Cerebellar cortex (tissue), 1 donor: ENCODE data around the gene ALS2CL.
"Not testable (repeated sequence)": the region's sequence is repeated elsewhere in the genome, so short reads cannot be mapped to it uniquely, and the experiment has no call there.

Source experiments
- DNase-seq: peaks from one replicate; pipeline ENCODE4 v3.0.0-alpha.2; 2015; ENCODE audit warnings: low spot score

ALS2CL gene

DNA sequence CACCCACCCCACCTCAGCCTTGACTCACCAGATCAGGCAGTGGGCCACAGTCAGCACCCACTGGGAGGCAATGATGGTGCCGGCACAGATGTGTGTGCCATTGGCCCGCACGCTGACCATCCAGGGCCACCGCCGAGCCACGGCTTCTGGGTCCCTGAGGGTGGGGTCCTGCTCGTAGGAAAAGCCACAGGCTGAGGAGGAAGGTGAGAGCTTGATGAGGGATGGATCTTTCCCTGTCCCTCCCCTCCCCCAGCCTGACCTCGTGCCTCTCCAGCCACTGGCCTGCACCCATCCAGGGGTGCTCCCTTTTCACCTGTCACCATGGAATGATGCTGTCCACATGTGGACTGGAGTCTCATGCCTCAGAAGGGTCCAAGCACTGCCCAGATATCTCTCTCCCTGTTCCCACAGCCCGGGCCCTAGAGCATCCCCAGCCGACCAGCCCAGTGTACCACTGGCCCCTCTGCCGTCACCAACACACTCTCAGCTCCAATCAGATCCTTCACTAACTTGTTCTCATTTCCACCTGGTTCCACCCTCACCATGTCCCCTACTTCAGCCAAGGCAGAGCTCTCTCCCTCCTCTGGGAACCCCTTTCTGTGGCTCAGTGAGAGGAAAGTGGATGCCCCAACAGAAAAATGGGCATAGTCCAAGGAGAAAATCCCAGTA, 22.2 kb upstream of the ALS2CL start:
- no peak for DNase-seq

DNA sequence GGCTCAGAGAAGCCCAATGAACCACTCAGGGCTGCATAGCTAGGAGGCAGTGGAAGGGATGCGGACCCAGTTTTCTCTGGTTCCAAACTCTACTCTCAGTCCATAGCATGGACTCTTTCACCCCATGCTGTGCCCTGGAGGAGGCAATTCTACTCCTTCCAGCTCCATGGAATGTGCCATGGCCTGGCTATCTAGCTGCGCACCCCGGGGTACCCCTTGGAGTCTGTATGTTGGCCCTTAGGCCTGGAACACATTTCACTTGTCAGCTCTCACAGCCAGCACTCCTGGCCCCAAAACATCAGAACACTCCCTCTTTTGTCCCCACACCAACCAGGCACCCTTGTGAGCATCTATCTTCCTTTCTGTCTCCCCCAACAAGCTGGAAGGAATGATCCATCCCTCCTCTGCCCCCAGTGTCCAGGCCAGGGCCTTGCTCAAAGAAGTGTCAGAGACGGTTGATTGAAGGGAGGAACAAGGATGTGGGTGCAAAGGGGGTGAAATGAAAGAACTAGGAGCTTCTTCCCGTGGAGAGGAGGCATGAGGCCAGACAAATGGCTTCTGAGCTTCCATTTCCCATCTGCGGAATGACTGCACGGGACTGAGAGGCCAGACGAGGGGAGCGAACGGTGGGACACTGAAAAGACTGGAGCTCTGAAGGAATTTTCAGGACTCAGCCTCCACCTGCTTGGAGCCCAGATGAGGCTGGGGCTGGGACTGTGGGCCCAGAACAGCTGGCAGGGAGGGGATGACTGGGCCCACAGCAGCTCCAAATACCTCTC, 21.4 kb upstream of the ALS2CL start:
- DNase-seq, result no peak

DNA sequence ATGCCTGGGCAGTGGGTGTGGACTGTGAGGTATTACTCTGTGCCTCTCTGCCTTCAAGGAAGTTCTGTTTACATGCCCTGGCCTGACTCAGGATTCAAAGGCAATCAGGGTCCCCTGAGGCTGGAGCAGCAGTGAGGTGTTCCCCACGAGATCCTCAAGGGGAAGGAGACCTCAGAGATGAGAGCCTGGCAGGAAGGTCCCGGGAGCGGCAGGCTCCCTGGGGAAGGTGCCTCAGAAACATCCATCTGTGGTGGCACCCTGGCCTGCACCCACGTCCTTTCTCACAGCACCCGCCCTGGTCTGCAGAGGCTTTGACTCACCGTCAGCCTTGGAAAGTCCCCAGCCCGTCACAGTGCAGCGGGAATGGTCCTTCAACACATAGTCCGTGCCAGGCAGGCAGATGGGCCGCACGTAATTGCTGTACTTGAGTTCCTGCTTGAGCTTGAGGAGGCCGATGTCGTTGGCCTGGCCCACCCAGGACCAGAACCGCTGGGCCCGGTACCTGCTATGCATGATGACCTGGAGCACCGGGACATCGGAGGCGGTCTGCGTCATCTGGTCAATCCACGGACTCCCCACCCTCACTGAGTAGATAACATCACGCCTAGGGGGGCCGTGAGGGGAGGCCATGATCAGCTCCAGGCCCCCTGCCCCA, 20.5 kb upstream of the ALS2CL start:
- peak; percentile 31 for DNase-seq

DNA sequence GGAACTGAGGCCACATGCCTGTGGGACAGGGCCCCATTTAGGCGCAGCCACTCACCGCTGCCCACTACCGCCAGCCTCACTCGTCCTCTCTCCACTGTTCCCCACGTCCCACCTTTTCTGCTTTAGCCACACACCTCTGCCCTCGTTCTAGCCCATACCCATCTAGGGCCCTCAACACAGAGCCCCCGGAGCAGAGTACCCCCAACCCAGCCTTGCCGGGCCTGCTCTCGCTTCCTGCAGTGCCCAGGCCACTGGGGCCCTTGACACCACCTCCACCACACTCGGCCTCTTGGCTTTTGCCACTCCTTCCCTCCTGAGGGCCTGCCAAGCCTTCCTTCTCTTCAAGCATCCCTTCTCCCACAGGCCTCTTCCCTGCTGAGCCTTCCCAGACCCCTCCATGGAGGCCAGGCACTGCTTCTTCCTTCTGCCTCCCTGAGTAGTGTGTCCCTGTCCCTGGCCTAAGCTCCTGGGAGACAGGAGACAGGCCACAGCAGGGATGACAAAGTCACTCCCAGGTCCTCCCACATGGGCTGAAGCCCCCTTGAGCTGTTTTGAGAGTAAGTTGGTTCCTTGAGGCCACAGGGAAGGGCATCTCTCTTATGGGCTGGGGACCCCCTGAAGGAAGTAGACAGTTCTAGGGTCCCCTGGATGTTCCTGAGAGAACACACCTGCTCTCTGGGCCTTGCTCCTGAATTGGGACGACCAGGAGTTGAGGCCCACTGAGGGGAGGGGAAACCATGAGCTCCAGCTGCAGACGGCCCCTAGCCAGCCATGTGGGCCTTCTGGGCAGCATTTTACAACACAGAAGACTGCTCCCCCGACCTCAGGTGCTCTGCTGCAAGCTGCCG, 19.8 kb upstream of the ALS2CL start:
- DNase-seq, result no peak

DNA sequence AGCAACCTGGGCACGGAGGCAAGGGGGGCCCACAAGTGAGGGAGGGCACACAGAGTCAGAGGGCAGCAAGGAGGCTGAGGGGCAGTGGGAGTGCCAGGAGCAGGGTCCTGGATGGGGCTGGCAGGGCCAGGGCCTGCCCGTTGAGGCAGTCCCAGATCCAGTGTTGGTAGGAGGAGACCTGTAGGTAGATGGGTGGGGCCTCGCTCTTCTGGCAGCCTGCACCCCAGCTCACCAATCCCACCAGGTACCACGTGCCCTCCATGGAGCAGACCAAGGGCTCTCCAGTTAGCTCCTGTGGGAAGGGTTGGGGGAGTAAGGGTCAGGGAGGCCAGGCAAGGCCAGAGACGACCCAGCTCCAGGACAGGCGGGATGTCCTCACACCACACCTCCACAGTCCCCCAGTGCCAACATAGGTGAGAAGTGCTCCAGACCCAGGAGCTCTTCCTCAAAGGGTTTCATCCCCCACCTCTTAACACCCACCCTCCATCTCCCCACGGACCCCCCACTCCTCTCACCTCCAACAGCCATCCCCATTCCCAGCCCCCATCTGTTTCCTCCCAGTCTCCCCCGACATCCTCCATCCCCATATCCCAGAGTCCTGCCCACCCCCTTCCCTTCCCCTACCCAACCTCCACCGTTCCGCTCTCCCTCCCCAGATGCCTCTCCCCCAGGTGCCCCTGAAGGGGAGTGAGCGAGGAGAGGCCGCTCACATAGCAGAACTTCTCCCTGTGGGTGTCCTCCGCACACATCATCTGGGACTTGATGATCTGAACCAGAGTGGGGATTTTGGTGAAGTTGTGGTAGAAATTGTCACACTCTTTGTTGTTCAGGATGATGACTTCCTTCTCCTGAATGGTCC, 18.9 kb upstream of the ALS2CL start:
- no peak for DNase-seq

DNA sequence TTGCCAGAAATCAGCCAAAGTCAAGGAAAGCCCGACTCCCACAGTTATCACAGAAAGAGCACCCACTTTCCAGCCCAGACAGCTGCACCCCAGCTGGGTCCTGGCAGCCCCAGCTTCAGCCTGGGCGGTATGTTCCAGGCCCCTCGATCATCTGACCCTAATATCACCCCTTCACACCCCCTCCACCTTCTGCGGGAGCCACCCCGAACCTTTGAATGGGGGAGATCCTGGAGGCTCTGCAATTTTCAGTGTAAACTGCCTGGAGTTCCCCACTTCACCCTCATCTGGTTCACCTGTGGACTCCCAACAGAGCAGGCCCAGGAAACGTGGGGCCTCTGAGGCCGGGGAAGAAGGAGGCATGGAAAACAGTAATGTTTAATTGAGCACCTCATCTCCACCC, 18.3 kb upstream of the ALS2CL start:
- DNase-seq, result no peak

DNA sequence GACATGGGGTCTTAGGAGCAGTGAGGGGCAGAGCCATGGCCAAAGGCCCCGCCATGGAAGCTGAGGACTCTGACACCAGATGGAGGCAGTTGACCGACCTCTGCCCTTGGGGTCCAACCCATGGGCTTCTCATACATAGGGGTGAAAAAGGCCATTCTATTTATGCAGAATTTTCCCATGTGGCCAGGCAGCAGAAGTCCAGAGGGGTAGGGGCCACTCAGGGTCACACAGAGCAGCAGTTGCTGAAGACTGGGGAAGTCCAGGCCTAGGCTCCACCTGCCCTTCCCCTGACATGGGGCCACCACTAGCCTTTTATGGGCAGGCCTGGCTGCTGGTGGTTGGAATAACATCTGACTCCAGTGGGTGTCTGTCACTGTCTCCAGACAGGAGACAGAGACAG, 17.8 kb upstream of the ALS2CL start:
- DNase-seq, result no peak

DNA sequence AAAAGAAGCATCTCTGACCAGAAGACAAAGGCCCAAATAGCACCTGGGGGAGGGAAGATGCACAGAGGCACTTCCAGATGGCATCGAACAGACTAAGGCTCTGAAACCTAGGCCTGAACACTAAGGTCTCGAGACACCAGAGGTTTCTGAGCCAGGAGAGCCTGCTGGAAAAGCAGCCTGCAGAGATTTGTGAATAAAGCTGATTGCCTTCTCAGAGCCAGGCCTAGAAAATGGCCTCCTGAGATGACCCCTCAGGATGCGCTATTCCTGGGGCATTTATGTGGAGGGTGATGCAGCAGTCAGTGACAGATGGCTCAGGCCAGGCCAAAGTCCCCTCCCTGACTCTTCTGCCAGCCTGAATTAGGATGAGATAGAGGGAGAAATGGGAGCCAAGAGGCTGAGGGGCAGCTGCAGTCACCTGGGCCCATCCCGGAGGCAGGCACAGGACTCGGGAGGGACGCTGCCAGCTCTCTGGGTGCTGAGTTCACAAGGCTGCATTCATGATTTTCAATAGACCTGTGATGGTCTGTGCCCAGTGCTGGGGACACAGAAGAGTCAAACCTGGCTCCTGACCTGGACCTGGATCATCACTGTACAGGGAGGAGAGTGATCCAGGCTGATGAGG, 17.3 kb upstream of the ALS2CL start:
- DNase-seq, result peak; percentile 58

DNA sequence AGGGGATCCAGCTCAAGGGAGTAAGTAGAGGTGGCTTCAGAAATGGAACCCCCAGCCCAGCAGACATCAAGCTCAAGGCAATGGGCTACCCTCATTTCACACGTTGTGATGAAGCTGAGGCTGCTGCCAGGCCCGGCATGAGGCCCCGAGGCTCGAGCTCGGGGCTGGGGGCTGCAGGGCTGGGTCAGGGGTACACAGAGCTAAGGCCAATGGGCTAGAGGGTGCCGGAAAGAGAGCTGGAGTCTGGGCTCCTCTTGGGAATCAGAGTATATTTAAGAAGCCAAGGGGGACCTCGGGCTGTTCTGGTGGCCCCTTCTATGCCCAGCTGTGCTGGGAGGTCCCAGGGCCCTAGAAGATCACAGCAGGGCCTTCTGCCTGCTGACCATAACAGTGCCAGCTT, 16.8 kb upstream of the ALS2CL start:
- no peak for DNase-seq

DNA sequence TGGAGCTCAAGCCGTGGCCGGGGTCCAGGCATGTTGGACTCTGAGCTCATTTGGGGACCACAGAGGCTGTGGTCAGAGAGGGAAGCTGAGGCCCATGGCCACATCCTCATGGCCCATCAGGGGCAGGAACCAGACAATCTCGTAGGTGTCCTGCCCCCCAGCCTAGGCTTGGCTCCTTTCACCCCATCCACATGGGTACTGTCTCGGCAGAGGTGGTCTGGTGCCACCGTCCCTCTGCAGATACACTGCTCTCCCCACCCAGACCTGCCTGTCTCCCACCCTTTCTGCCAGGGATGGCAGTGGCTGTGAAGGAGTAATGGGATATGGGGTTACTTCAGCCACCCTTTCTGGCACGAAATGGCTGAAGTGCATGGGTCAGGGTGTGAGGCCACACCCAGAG, 16.2 kb upstream of the ALS2CL start:
- no peak for DNase-seq

DNA sequence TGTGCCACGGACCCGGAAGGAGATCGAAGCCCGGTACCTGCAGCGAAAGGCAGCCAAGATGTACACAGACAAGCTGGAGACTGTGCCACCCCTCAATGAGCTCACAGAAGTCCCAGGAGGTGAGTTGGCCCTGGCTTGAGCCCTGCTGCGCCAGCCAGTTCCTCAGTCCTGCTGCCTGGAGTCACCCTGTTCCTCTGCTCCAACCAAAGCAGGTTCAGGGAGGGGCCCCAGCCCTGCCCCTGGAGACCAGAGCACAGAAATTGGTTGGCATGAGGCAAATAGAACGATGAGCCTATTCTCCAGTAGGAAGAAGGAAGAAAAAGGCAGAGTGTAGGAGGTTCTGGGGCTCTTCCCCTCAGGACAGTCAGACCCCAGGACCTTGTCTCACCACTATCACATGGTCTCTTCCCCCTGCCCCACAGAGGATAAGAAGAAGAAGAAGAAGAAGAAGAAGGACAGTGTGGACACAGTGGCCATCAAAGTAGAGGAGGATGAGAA, 15.7 kb upstream of the ALS2CL start:
- no peak for DNase-seq

DNA sequence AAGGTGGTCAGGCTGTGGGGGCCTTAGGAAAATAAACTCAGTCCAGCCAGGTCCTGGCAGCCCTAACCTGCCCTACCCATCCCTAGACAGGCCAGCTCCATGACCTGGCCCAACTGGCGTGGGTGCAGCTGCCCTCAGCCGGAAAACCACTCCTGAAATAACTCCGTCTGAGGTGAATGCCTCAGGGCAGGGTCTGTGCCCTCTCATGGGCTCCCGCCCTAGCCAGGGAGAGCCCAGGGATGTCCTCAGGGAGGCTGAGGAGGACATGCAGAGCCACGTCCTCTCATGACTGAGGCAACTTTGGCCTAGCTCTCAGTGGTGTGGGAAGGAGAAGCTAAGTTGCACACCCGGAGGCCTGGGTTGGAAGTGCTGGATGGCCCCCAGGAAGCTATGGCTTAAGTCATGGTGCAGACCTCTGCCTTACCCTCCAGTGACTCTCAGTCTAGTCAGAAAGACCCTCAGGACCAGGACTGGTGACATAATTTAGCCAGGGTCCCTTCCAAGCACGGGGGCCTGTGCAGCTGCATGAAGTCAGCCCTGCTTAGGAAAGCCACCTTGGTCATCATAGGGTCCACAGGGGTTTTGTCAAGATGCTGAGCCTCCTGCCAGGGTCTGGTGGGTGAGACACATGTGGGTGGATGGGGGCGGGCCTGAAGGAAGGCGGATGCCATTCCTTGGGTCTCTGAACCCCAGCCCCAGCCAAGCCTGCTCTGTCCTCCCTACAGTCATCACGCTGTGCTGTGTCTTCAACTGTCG, 15.1 kb upstream of the ALS2CL start:
- no peak for DNase-seq

DNA sequence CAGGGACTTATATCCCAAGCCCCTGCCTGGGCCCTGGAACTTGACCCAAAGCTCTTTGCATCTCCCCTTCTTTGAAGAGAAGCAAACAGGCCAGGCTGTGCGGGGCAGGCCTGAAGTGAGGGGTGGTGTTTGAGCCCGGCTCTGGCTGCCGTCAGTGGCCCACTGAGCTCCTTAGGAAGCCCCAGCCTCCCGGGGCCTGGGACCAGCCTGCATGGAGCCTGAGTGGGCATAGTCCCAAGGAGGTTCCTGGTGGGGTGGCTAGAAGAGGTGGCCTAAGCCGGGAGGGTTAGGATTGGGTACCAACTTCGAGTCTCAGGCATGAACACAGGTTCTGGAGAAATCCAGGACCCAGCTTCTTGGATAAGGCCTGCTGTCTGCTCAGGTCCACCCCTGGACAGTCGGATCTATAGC, 14.1 kb upstream of the ALS2CL start:
- DNase-seq, result no peak

DNA sequence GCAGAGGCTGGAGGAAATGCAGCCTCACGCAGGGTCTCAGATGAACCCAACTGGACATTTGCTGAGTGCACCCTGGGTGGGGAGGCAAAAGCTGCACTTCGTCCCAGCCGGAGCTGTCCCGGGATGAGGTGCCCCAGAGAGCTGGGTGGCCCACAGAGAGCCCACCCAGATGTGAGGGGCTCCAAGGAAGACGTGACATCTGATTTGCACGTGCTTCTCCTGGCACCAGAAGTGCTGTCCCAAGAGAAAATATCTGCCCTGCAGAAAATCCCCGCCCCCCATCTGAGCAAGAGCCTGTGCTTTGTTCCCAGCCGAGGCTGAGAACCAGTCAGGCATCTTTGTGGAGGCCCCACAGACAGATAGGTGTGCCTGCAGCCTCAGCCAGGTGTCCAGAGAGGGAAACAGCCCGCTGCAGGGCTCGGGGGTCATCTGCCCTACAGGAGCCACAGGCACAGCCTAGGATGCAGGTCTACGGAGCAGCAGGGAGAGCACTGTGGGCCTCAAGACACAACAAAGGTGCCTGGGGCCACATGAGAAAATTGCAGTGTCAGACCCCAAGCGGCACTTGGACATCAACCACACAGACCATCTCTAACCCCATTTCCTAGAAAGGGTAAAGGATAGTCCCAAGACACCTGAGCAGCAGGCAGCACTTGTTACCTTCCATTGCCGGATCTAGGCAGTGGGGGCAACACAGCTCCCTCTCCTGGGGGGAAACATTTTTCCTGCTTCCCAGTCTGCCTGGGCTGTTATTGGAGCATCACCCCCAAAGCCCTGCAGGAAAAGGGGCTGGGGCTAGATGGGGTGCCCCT, 13.5 kb upstream of the ALS2CL start:
- no peak for DNase-seq

DNA sequence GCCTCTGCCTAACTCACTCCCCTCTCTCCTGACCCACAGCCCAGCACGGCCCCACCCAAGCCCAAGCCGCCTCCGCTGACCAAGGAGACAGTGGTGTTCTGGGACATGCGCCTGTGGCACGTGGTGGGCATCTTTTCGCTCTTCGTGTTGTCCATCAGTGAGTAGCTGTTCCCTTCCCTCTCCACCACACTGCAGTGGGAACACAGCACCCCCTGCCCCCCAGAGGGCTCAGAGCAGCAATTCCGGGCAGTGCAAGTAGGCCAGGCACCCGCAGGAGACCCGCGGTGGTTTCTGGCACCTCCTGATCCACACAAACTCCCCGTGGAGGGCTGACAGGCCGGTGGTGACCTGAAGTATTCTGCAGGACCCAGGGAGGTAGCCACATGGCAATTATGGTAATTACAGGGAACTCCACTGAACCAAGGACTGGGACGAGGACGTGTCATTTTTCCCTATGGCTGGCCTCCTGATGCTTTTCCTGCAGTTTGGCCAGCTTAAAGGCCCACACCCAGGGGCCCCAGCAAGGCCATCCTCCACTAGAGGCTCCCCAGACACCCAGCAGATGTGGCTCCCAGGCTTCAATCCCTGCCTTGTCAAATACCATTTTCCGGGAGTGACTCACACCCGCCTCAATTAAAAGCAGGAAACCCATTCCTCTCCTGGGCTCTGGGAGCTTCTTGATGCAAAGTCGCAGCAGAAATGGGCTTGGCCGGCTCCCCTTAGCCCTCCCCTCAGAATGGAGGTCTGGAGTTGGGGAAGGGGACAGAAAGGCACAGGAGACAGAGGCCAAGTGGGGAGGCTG, 12.5 kb upstream of the ALS2CL start:
- no peak for DNase-seq

DNA sequence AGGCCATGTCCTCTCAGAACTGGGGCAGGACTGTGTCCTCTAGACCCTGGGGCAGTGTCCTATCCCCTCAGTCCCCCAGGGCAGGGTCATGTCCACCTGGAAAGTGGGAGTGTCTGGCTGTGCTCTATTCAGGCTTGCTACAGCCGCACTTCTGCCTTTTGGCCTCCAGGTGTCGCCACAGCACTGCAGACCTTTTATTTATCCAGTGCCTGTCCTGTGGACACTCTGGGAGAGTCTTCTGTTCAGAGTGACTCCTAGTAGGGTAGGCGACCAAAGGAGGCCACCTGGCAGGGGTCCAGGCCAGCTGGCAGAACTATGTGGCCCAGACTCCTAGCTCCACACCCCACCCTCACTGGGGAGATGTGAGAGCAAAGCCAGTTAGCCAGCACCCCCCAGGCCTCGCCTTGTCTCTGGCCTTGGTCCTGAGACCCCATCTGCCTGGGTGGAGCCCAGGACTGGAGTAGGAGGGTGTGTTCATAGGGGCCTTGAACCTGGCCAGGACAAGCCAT, 11.6 kb upstream of the ALS2CL start:
- DNase-seq, result peak; percentile 88

DNA sequence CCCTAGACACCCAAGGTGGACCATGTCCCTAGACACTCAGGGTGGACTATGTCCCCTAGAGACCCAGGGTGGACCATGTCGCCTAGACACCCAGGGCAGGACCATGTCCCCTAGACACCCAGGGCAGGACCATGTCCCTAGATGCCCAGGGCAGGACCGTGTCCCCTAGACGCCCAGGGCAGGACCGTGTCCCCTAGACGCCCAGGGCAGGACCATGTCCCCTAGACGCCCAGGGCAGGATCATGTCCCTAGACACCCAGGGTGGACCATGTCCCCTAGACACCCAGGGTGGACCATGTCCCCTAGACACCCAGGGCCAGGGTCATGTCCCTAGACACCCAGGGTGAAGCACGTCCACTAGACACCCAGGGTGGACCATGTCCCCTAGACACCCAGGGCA, 10.9 kb upstream of the ALS2CL start:
- not testable (repeated sequence) for DNase-seq

DNA sequence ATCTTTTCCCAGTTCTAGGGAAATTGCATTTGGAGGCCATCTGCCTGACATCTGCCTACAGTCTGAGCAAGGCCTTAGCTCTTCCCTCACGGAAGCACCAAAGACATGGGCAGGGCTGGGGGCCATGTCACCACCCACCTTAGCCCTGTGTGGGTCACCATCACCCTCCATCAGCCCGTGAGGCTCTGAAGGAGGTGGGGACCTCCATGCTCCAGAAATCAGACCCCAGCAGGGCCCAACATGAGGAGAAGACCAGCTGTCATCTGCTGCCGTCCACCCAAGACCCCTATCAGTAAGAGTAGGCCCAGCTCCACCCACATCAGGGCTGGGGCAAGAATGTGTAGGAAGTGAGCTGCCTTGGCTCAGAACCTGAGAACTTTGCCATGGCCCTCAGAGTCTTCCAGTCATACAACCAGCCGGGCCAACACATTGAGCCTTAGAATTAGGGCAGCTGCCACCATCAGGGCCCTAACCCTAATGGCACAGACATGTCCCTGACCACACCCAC, 9.6 kb upstream of the ALS2CL start:
- no peak for DNase-seq
